Upper lobe of left lung (tissue), 6 donors: ENCODE measurements around the gene FBXL13. TPM values are rescaled to one million over a fixed set of nuclear protein-coding genes. Genes with fewer than 3 reads are reported as not detected.
"Not testable (repeated sequence)": the region's sequence is repeated elsewhere in the genome, so short reads cannot be mapped to it uniquely, and the experiment has no call there.

ENCODE experiments used
- ATAC-seq, 2 donors: fragments of 200-7000 bp; cut with Tn5 transposase; one replicate each; pipeline ENCODE4 v1.9.1; 2022; ENCODE audit warnings: mild to moderate bottlenecking in 2 of 2, moderate library complexity in 2 of 2; ENCODE audit not compliant: low FRiP score in 2 of 2
- DNase-seq, 2 donors: peaks; one replicate each; pipeline ENCODE4 v3.0.0-alpha.2; 2019 to 2020
- H3K27ac ChIP-seq, 4 donors: fragments of 200-600 bp; sonication (generic); one replicate each; pipeline ENCODE4 v1.5.1; 2016 to 2019
- H3K27me3 ChIP-seq, 4 donors: fragments of 200-600 bp; sonication (generic); one replicate each; pipeline ENCODE4 v1.5.1; 2017 to 2019
- H3K36me3 ChIP-seq, 4 donors: fragments of 200-600 bp; sonication (generic); one replicate each; pipeline ENCODE4 v1.5.1; 2016 to 2019
- H3K4me1 ChIP-seq, 4 donors: fragments of 200-600 bp; sonication (generic); one replicate each; pipeline ENCODE4 v1.5.1; 2018 to 2019
- H3K4me3 ChIP-seq, 4 donors: fragments of 200-600 bp; sonication (generic); one replicate each; pipeline ENCODE4 v1.5.1; 2017 to 2019; ENCODE audit warnings: mild to moderate bottlenecking in 2 of 4, moderate library complexity in 1 of 4
- H3K9me3 ChIP-seq, 4 donors: fragments of 200-600 bp; sonication (generic); one replicate each; pipeline ENCODE4 v1.5.1; 2018 to 2019
- CTCF ChIP-seq, 6 experiments: fragments of 450-650 bp in 4 of 6; fragments of 200-600 bp in 2 of 6; sonication (generic) in 2 of 6; IDR thresholded peaks; one replicate each; pipeline ENCODE4 v1.5.1; 2016 to 2019; ENCODE audit warnings: antibody characterized with exemption in 6 of 6
- EP300 ChIP-seq, 4 donors: sonication (generic); formaldehyde crosslinking; IDR thresholded peaks; one replicate each; pipeline ENCODE4 v1.5.1; 2017; ENCODE audit warnings: antibody characterized with exemption in 4 of 4, control low read depth in 2 of 4
- POLR2A ChIP-seq, 4 donors: fragments of 450-650 bp; IDR thresholded peaks; one replicate each; pipeline ENCODE4 v1.5.1; 2016 to 2017; ENCODE audit warnings: antibody characterized with exemption in 4 of 4, mild to moderate bottlenecking in 2 of 4
- POLR2AphosphoS5 ChIP-seq, 2 donors: sonication (generic); formaldehyde crosslinking; IDR thresholded peaks; one replicate each; pipeline ENCODE4 v1.5.1; 2017; ENCODE audit warnings: antibody characterized with exemption in 2 of 2
- WGBS, 2 donors: methylation state at CpG; one replicate each; pipeline ENCODE4 v1.1.5; 2017 to 2018; 5-methylcytosine and 5-hydroxymethylcytosine counted together
- total RNA-seq, 6 donors: library from RNA; depleted of rRNA in 4 of 6; stranded (reverse); fragments of >200 nt in 4 of 6; gene quantifications; one replicate each; pipeline versions ENCODE4 v1.1.0 to v1.2.1, GENCODE V29; 2016 to 2021
- donor health status: DM: no; HTN: no; CAD: no; lungs with moderate emphysema.
- donor health status: DM: no; HTN: yes; CAD: no; lungs with severe emphysema.

The FBXL13 gene
- total RNA-seq, 6 donors from 2014 or later, result 1.6 to 11.6 (median 2.9) TPM

GRCh38 chr7:103051519-103051918, 23.1 kb downstream of the FBXL13 start:
- no peaks in the 10 kb centered on the region for H3K4me1 ChIP-seq
- no peak for DNase-seq
- TF ChIP-seq EP300 (IDR thresholded peaks at IDR 0.05), result no peak
- no peak for TF ChIP-seq CTCF (IDR thresholded peaks at IDR 0.05)
- TF ChIP-seq POLR2AphosphoS5 (IDR thresholded peaks at IDR 0.05), result no peak
- no peak for TF ChIP-seq POLR2A (IDR thresholded peaks at IDR 0.05)
- no peak for ATAC-seq
- H3K9me3 ChIP-seq, result no peaks in the 10 kb centered on the region
- no peaks in the 10 kb centered on the region for H3K36me3 ChIP-seq
- H3K4me3 ChIP-seq, result no peak overlapping the region
- no peaks in the 10 kb centered on the region for H3K27me3 ChIP-seq
- no peak overlapping the region for H3K27ac ChIP-seq
- 88 to 91% methylated on average over 6 of the region's 6 CpGs for WGBS, 2 donors

DNA sequence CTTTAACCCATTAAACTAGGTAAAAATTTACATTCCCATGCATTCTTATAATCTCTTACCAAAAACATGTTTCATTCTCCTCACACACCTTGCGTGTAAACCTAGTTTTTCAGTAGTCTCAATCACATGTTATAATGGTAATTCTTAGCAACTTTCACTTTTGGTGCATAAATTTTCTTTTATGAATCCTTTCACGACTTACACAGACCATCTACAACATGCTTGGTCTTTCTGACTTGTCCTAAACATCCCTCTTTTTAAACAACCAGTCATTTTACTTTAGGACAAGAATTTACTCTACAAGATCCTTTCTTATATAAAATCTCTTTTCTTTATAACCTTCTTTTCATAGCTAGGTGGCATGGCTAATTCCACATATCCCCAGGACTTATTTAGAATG, 25.8 kb downstream of the FBXL13 start:
- H3K4me3 ChIP-seq, result no peak overlapping the region
- H3K27me3 ChIP-seq, result no peaks in the 10 kb centered on the region
- no peaks in the 10 kb centered on the region for H3K4me1 ChIP-seq
- no peak for ATAC-seq
- no peak for DNase-seq
- TF ChIP-seq POLR2AphosphoS5 (IDR thresholded peaks at IDR 0.05) (no peak), EP300 (IDR thresholded peaks at IDR 0.05) (no peak), CTCF (IDR thresholded peaks at IDR 0.05) (no peak), POLR2A (IDR thresholded peaks at IDR 0.05) (no peak)
- WGBS, 2 donors, result 90 to 93% methylated on average over 2 of the region's 2 CpGs
- no peak overlapping the region for H3K27ac ChIP-seq
- H3K9me3 ChIP-seq, result no peaks in the 10 kb centered on the region
- no peaks in the 10 kb centered on the region for H3K36me3 ChIP-seq

DNA sequence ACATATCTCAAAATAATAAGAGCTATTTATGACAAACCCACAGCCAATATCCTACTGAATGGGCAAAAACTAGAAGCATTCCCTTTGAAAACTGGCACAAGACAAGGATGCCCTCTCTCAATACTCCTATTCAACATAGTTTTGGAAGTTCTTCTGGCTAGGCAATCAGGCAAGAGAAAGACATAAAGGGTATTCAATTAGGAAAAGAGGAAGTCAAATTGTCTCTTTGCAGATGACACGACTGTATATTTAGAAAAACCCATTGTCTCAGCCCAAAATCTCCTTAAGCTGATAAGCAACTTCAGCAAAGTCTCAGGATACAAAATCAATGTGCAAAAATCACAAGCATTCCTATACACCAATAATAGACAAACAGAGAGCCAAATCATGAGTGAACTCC, 32.8 kb downstream of the FBXL13 start:
- 61 to 93% methylated on average over 1 of the region's 1 CpG for WGBS, 2 donors
- ATAC-seq, H3K27ac ChIP-seq: not testable (repeated sequence)

GRCh38 chr7:103037823-103038739, 36.5 kb downstream of the FBXL13 start:
- H3K9me3 ChIP-seq, H3K27me3 ChIP-seq, H3K4me3 ChIP-seq, H3K36me3 ChIP-seq, ATAC-seq, H3K4me1 ChIP-seq: not testable (repeated sequence)
- H3K27ac ChIP-seq, result peak overlapping the region in 1 of 4 donors; percentile 3
- 73 to 81% methylated on average over 9 to 20 of the region's 20 CpGs for WGBS, 2 donors
- DNase-seq, result peak in 1 of 2 donors; percentile 44

More for the DNA sequence above, 32.8 kb downstream of the FBXL13 start:
- H3K36me3 ChIP-seq, H3K27me3 ChIP-seq, H3K9me3 ChIP-seq, H3K4me1 ChIP-seq, DNase-seq, H3K4me3 ChIP-seq: not testable (repeated sequence)

GRCh38 chr7:103037476-103037822, 37.1 kb downstream of the FBXL13 start:
- no peak overlapping the region for H3K4me3 ChIP-seq
- WGBS, 2 donors, result 94 to 97% methylated on average over 1 of the region's 1 CpG
- no peaks in the 10 kb centered on the region for H3K9me3 ChIP-seq
- TF ChIP-seq EP300 (IDR thresholded peaks at IDR 0.05), result no peak
- TF ChIP-seq POLR2A (IDR thresholded peaks at IDR 0.05), result no peak
- TF ChIP-seq POLR2AphosphoS5 (IDR thresholded peaks at IDR 0.05), result no peak
- no peak for TF ChIP-seq CTCF (IDR thresholded peaks at IDR 0.05)
- peaks cover 5 to 7% (median 6%) of the 10 kb centered on the region in 4 donors for H3K4me1 ChIP-seq
- DNase-seq (no peak), ATAC-seq (no peak)
- H3K27me3 ChIP-seq, result no peaks in the 10 kb centered on the region
- no peak overlapping the region for H3K27ac ChIP-seq
- H3K36me3 ChIP-seq, result no peaks in the 10 kb centered on the region

- H3K4me3 ChIP-seq, H3K27ac ChIP-seq, H3K36me3 ChIP-seq, H3K9me3 ChIP-seq, ATAC-seq, H3K27me3 ChIP-seq, H3K4me1 ChIP-seq: not testable (repeated sequence)
- DNase-seq, result peak in 1 of 2 donors; percentile 67
- WGBS, 2 donors, result 91 to 94% methylated on average over 11 to 20 of the region's 20 CpGs
Measured at GRCh38 chr7:103034318-103034717, 40.3 kb downstream of the FBXL13 start.
